Measurements from ENCODE around the gene RGP1. TPM values are rescaled to one million over a fixed set of nuclear protein-coding genes. Genes with fewer than 3 reads are reported as not detected.

The RGP1 gene
- total RNA-seq = 11.3 and 14.5 TPM in 2 replicates

GRCh38 chr9:35748858-35749514, at the start of gene RGP1, which contains the start of gene GBA2:
Gene RGP1, plus strand, starts transcription at chr9:35749287. Its CDS starts 469 bp downstream, at chr9:35749756.
Gene GBA2, minus strand, starts transcription at chr9:35749228. Its CDS starts 524 bp downstream, at chr9:35748704.

GRCh38 chr9:35732185-35732799, 16.8 kb upstream of the RGP1 start, which contains the start of the genes CREB3 and TLN1:
Gene CREB3, plus strand, starts transcription at chr9:35732666. Its CDS starts 107 bp downstream, at chr9:35732773.
Gene TLN1, minus strand, starts transcription at chr9:35732195. Its CDS starts 6,501 bp downstream, at chr9:35725694.

GRCh38 chr9:35754264-35754663, 5.2 kb downstream of the RGP1 start, which contains the start of gene MSMP:
Gene MSMP, minus strand, starts transcription at chr9:35754276. Its CDS starts 147 bp downstream, at chr9:35754129.

GRCh38 chr9:35791297-35791921, 42.3 kb downstream of the RGP1 start, which contains the start of gene NPR2:
Gene NPR2, plus strand, starts transcription at chr9:35791591. Its CDS starts 818 bp downstream, at chr9:35792409.

Other genes with a start within 250 kb of the RGP1 start
- 20.8 and 31.1 TPM in 2 replicates for gene TESK1, start 144.0 kb upstream of the RGP1 start, total RNA-seq
- 1.6 and 2.2 TPM in 2 replicates for gene CD72, start 130.9 kb upstream of the RGP1 start, total RNA-seq
- not detected in 2 replicates for gene SIT1, start 98.4 kb upstream of the RGP1 start, total RNA-seq
- gene RMRP, start 91.3 kb upstream of the RGP1 start, total RNA-seq = 6,385 and 12,356 TPM in 2 replicates
- 18.2 and 31.6 TPM in 2 replicates for gene CCDC107, start 91.0 kb upstream of the RGP1 start, total RNA-seq
- 0.23 and 1.5 TPM in 2 replicates for gene ARHGEF39, start 84.1 kb upstream of the RGP1 start, total RNA-seq
- gene CA9, start 75.4 kb upstream of the RGP1 start, total RNA-seq = 0.77 and 2.9 TPM in 2 replicates
- 655 and 1,286 TPM in 2 replicates for gene TPM2, start 59.4 kb upstream of the RGP1 start, total RNA-seq
- 204 and 344 TPM in 2 replicates for gene TLN1, start 17.1 kb upstream of the RGP1 start, total RNA-seq
- 50.4 and 62.5 TPM in 2 replicates for gene CREB3, start 16.6 kb upstream of the RGP1 start, total RNA-seq
- gene GBA2, start 59 bp upstream of the RGP1 start, total RNA-seq = 18.2 and 22.5 TPM in 2 replicates
- gene MSMP, start 5.0 kb downstream of the RGP1 start, total RNA-seq = not detected in 2 replicates
- gene NPR2, start 42.3 kb downstream of the RGP1 start, total RNA-seq = 13.5 and 17.3 TPM in 2 replicates
- 0.09 and 0.82 TPM in 2 replicates for gene SPAG8, start 63.0 kb downstream of the RGP1 start, total RNA-seq
- 14.8 and 17.4 TPM in 2 replicates for gene HINT2, start 65.8 kb downstream of the RGP1 start, total RNA-seq
- gene FAM221B, start 79.4 kb downstream of the RGP1 start, total RNA-seq = not detected in 2 replicates
- 5.8 and 6.0 TPM in 2 replicates for gene TMEM8B, start 79.9 kb downstream of the RGP1 start, total RNA-seq
- not detected in 2 replicates for gene OR13J1, start 121.1 kb downstream of the RGP1 start, total RNA-seq
- gene HRCT1, start 156.9 kb downstream of the RGP1 start, total RNA-seq = 1.4 and 3.3 TPM in 2 replicates
- gene SPAAR, start 160.2 kb downstream of the RGP1 start, total RNA-seq = 1.3 TPM in 1 of 2 replicates, not detected in the other
- gene OR2S2, start 208.9 kb downstream of the RGP1 start, total RNA-seq = not detected in 2 replicates

Measured in pericardium fibroblast (primary cell).